ENCODE results near the gene TPO.

GRCh38 chr2:1437101-1437500 lies 23.8 kb downstream of the TPO start:
- TF ChIP-seq CTCF (IDR thresholded peaks at IDR 0.05) (no peak), POLR2A (IDR thresholded peaks at IDR 0.05) (no peak)
